Stomach (tissue), 9 donors: ENCODE measurements around the gene CHST11. TPM values are rescaled to one million over a fixed set of nuclear protein-coding genes. Genes with fewer than 3 reads are reported as not detected.

Experiments used
- DNase-seq, 2 donors: peaks; one replicate each; pipeline versions ENCODE4 v3.0.0 to v3.0.0-alpha.2; 2013 to 2019
- H3K27ac ChIP-seq, 5 donors: fragments of 200-600 bp in 4 of 5; sonication (generic) in 4 of 5; one replicate each; pipeline ENCODE4 v1.5.1; 2013 to 2019; ENCODE audit warnings: mild to moderate bottlenecking in 1 of 5, moderate library complexity in 1 of 5
- H3K27me3 ChIP-seq, 3 donors: fragments of 200-600 bp; sonication (generic); one replicate each; pipeline ENCODE4 v1.5.1; 2017 to 2019; ENCODE audit warnings: mixed run types in 1 of 3
- H3K36me3 ChIP-seq, 4 donors: fragments of 200-600 bp; sonication (generic); 1 replicate in 3 of 4; 2 replicates in 1 of 4; pipeline ENCODE4 v1.5.1; 2016 to 2019
- H3K4me1 ChIP-seq, 4 donors: fragments of 200-600 bp; sonication (generic); one replicate each; pipeline ENCODE4 v1.5.1; 2016 to 2019
- H3K4me3 ChIP-seq, 4 donors: fragments of 200-600 bp; sonication (generic) in 3 of 4; one replicate each; pipeline ENCODE4 v1.5.1; 2016 to 2019; ENCODE audit warnings: mild to moderate bottlenecking in 1 of 4
- H3K9me3 ChIP-seq, 4 donors: fragments of 200-600 bp; sonication (generic); one replicate each; pipeline ENCODE4 v1.5.1; 2016 to 2019
- CTCF ChIP-seq, 7 experiments: fragments of 450-650 bp in 4 of 7; fragments of 200-600 bp in 3 of 7; sonication (generic) in 3 of 7; IDR thresholded peaks; one replicate each; pipeline ENCODE4 v1.5.1; 2016 to 2019; ENCODE audit warnings: antibody characterized with exemption in 7 of 7, control low read depth in 2 of 7, mild to moderate bottlenecking in 1 of 7
- EP300 ChIP-seq: sonication (generic); formaldehyde crosslinking; IDR thresholded peaks from one replicate; pipeline ENCODE4 v1.6.1; 2017; ENCODE audit warnings: antibody characterized with exemption
- POLR2A ChIP-seq, 4 donors: fragments of 450-650 bp; IDR thresholded peaks; one replicate each; pipeline ENCODE4 v1.6.1; 2016; ENCODE audit warnings: antibody characterized with exemption in 4 of 4, control low read depth in 2 of 4, mild to moderate bottlenecking in 1 of 4, moderate library complexity in 1 of 4
- POLR2AphosphoS5 ChIP-seq, 3 donors: sonication (generic); formaldehyde crosslinking; IDR thresholded peaks; one replicate each; pipeline ENCODE4 v1.6.1; 2016; ENCODE audit warnings: antibody characterized with exemption in 3 of 3
- WGBS, 5 donors: extraction: QIAGEN DNeasy Blood & Tissue Kit in 3 of 5; methylation state at CpG; one replicate each; pipeline versions ENCODE4 v1.1.5 to v1.1.7; 2013 to 2018; 5-methylcytosine and 5-hydroxymethylcytosine counted together
- intact Hi-C: fragments of 100-400 bp; cut with DNase I; formaldehyde crosslinking; loops from one replicate; pipeline ENCODE4 v1.15.1; 2023; ENCODE audit warnings: low total_unique reads
- polyA plus RNA-seq, 3 donors: library from polyadenylated mRNA; stranded (reverse); fragments of 200-250 nt; gene quantifications; one replicate each; pipeline ENCODE4 v1.2.3, GENCODE V29; 2013
- total RNA-seq, 5 donors: library from RNA; depleted of rRNA; stranded (reverse); fragments of >200 nt; gene quantifications; one replicate each; pipeline versions ENCODE4 v1.1.0 to v1.2.3, GENCODE V29; 2014 to 2016
- donor health status: healthy with polysubstance abuse.
- donor health status: Bipolar disorder and iron deficiency.
- donor health status: healthy.

The CHST11 gene
- total and polyA plus RNA-seq, 8 donors, result 2.3 to 192 (median 18.6) TPM

GRCh38 chr12:104623883-104624282, 167.1 kb downstream of the CHST11 start:
- Histone ChIP-seq H3K4me3 (no peak overlapping the region), H3K27me3 (no peaks in the 10 kb centered on the region), H3K9me3 (no peaks in the 10 kb centered on the region), H3K4me1 (peaks cover 0 to 28% (median 5%) of the 10 kb centered on the region in 4 donors), H3K36me3 (no peaks in the 10 kb centered on the region), H3K27ac (no peak overlapping the region)
- intact Hi-C loops, result no loop called here
- TF ChIP-seq POLR2A (IDR thresholded peaks at IDR 0.05), result no peak
- no peak for TF ChIP-seq CTCF (IDR thresholded peaks at IDR 0.05)
- TF ChIP-seq EP300, result no peak
- no peak for TF ChIP-seq POLR2AphosphoS5 (IDR thresholded peaks at IDR 0.05)
- no peak for DNase-seq
- WGBS, 5 donors, result 70 to 85% (median 78%) methylated on average over 7 of the region's 7 CpGs

GRCh38 chr12:104624529-104624928, 167.8 kb downstream of the CHST11 start:
- 92 to 96% (median 93%) methylated on average over 6 of the region's 6 CpGs for WGBS, 5 donors
- no peak overlapping the region for H3K27ac ChIP-seq
- TF ChIP-seq CTCF (IDR thresholded peaks at IDR 0.05), result no peak
- no peak for TF ChIP-seq EP300
- no peak for TF ChIP-seq POLR2A (IDR thresholded peaks at IDR 0.05)
- no peak for TF ChIP-seq POLR2AphosphoS5 (IDR thresholded peaks at IDR 0.05)

GRCh38 chr12:104626069-104626837, 169.5 kb downstream of the CHST11 start:
- no peak for TF ChIP-seq EP300
- no peak for TF ChIP-seq CTCF (IDR thresholded peaks at IDR 0.05)

More at GRCh38 chr12:104624529-104624928, 167.8 kb downstream of the CHST11 start:
- intact Hi-C loops, result no loop called here
- DNase-seq, result no peak
- no peaks in the 10 kb centered on the region for H3K27me3 ChIP-seq
- H3K4me3 ChIP-seq, result no peak overlapping the region
- H3K4me1 ChIP-seq, result peaks cover 0 to 25% (median 3%) of the 10 kb centered on the region in 4 donors
- no peaks in the 10 kb centered on the region for H3K9me3 ChIP-seq
- no peaks in the 10 kb centered on the region for H3K36me3 ChIP-seq

GRCh38 chr12:104627231-104627989, 170.7 kb downstream of the CHST11 start:
- Histone ChIP-seq H3K4me3 (no peak overlapping the region), H3K27me3 (no peaks in the 10 kb centered on the region), H3K4me1 (peaks cover 0 to 10% (median 3%) of the 10 kb centered on the region in 4 donors), H3K27ac (no peak overlapping the region), H3K9me3 (no peaks in the 10 kb centered on the region), H3K36me3 (no peaks in the 10 kb centered on the region)
- intact Hi-C loops, result no loop called here
- no peak for DNase-seq
- no peak for TF ChIP-seq EP300
- TF ChIP-seq CTCF (IDR thresholded peaks at IDR 0.05), result no peak
- TF ChIP-seq POLR2A (IDR thresholded peaks at IDR 0.05), result no peak
- no peak for TF ChIP-seq POLR2AphosphoS5 (IDR thresholded peaks at IDR 0.05)
- WGBS, 5 donors, result 82 to 90% (median 84%) methylated on average over 6 to 7 of the region's 7 CpGs

More at GRCh38 chr12:104626069-104626837, 169.5 kb downstream of the CHST11 start:
- peaks cover 0 to 9% (median 3%) of the 10 kb centered on the region in 4 donors for H3K4me1 ChIP-seq
- no peak overlapping the region for H3K27ac ChIP-seq
- no peak for DNase-seq
- 65 to 85% (median 81%) methylated on average over 5 of the region's 5 CpGs for WGBS, 5 donors
- no peaks in the 10 kb centered on the region for H3K36me3 ChIP-seq
- no peaks in the 10 kb centered on the region for H3K27me3 ChIP-seq
- H3K9me3 ChIP-seq, result no peaks in the 10 kb centered on the region
- intact Hi-C loops, result no loop called here
- no peak overlapping the region for H3K4me3 ChIP-seq
